Aorta (tissue), 5 donors: ENCODE measurements around the gene BNC2. TPM values are rescaled to one million over a fixed set of nuclear protein-coding genes. Genes with fewer than 3 reads are reported as not detected.

Experiments
- ATAC-seq: fragments of 200-7000 bp; cut with Tn5 transposase; one replicate; pipeline ENCODE4 v1.9.1; 2022; ENCODE audit warnings: moderate library complexity; ENCODE audit not compliant: low FRiP score
- DNase-seq, 2 donors: peaks; one replicate each; pipeline ENCODE4 v3.0.0-alpha.2; 2020
- H3K27ac ChIP-seq, 2 donors: one replicate each; pipeline ENCODE4 v1.5.1; 2013; ENCODE audit warnings: low read length in 2 of 2, mild to moderate bottlenecking in 2 of 2, moderate library complexity in 2 of 2, control low read depth in 1 of 2, inconsistent platforms in 1 of 2, low read depth in 1 of 2
- H3K27me3 ChIP-seq, 2 donors: one replicate each; pipeline ENCODE4 v1.6.1; 2013; ENCODE audit warnings: control low read depth in 1 of 2, low read length in 1 of 2, mild to moderate bottlenecking in 1 of 2, moderate library complexity in 1 of 2; ENCODE audit not compliant: insufficient read depth in 2 of 2, control insufficient read depth in 1 of 2
- H3K36me3 ChIP-seq, 2 donors: one replicate each; pipeline ENCODE4 v1.6.1; 2013; ENCODE audit warnings: control low read depth in 1 of 2, low read length in 1 of 2, mild to moderate bottlenecking in 1 of 2; ENCODE audit not compliant: insufficient read depth in 2 of 2, control insufficient read depth in 1 of 2
- H3K4me1 ChIP-seq, 2 donors: one replicate each; pipeline ENCODE4 v1.6.1; 2013; ENCODE audit warnings: low read length in 2 of 2, control low read depth in 1 of 2, mild to moderate bottlenecking in 1 of 2, moderate library complexity in 1 of 2; ENCODE audit not compliant: insufficient read depth in 2 of 2, control insufficient read depth in 1 of 2
- H3K4me3 ChIP-seq, 2 donors: one replicate each; pipeline ENCODE4 v1.5.1; 2013; ENCODE audit warnings: low read length in 2 of 2, control low read depth in 1 of 2, mild to moderate bottlenecking in 1 of 2
- H3K9me3 ChIP-seq: one replicate; pipeline ENCODE4 v1.6.1; 2013; ENCODE audit warnings: mild to moderate bottlenecking, low read length; ENCODE audit not compliant: control insufficient read depth
- WGBS, 2 donors: extraction: QIAGEN DNeasy Blood & Tissue Kit; methylation state at CpG; one replicate each; pipeline ENCODE4 v1.1.7; 2013; 5-methylcytosine and 5-hydroxymethylcytosine counted together
- intact Hi-C, 2 donors: fragments of 100-400 bp; cut with DNase I; formaldehyde crosslinking; loops; one replicate each; pipeline versions ENCODE4 v1.14.2 to v1.15.0; 2022
- polyA plus RNA-seq, 2 donors: library from polyadenylated mRNA; stranded (reverse); fragments of 200-250 nt; gene quantifications; one replicate each; pipeline ENCODE4 v1.2.3, GENCODE V29; 2013
- total RNA-seq, 2 donors: library from RNA; stranded (reverse); fragmentation: NEBNext Ultra II Directional; extraction: Animal tissue kit (Norgen Biotek cat#: 25700); gene quantifications; one replicate each; pipeline ENCODE4 v1.2.1, GENCODE V29; 2021
- donor health status: healthy with polysubstance abuse.
- donor health status: Bipolar disorder and iron deficiency.
- donor health status: DM: no; HTN: no; CAD: no.
- donor health status: DM: no; HTN: no; CAD: no.
- donor health status: DM: yes; HTN: yes; CAD: no.

BNC2 gene
- total and polyA plus RNA-seq, 4 donors, result 0.36 to 69.0 (median 11.5) TPM

- Histone ChIP-seq H3K27me3 (no peaks in the 10 kb centered on the region), H3K27ac (no peak overlapping the region), H3K9me3 (no peaks in the 10 kb centered on the region), H3K4me1 (no peaks in the 10 kb centered on the region), H3K36me3 (no peaks in the 10 kb centered on the region), H3K4me3 (no peak overlapping the region)
- DNase-seq (peak in 1 of 2 donors; percentile 54), ATAC-seq (no peak)
- intact Hi-C loops, result no loop called here
- 66 to 69% methylated on average over 6 of the region's 6 CpGs for WGBS, 2 donors
These were observed 468.8 kb downstream of the BNC2 start for GRCh38 chr9:16401701-16402100.

GRCh38 chr9:16398691-16399090 lies 471.8 kb downstream of the BNC2 start:
- no peaks in the 10 kb centered on the region for H3K4me1 ChIP-seq
- H3K4me3 ChIP-seq, result no peak overlapping the region
- 34 to 37% methylated on average over 3 of the region's 3 CpGs for WGBS, 2 donors
- DNase-seq, result no peak
- no peaks in the 10 kb centered on the region for H3K36me3 ChIP-seq
- H3K27me3 ChIP-seq, result no peaks in the 10 kb centered on the region
- no peak overlapping the region for H3K27ac ChIP-seq
- ATAC-seq, result peak; percentile 54
- H3K9me3 ChIP-seq, result peaks cover 1% of the 10 kb centered on the region
- intact Hi-C loops, result no loop called here

DNA sequence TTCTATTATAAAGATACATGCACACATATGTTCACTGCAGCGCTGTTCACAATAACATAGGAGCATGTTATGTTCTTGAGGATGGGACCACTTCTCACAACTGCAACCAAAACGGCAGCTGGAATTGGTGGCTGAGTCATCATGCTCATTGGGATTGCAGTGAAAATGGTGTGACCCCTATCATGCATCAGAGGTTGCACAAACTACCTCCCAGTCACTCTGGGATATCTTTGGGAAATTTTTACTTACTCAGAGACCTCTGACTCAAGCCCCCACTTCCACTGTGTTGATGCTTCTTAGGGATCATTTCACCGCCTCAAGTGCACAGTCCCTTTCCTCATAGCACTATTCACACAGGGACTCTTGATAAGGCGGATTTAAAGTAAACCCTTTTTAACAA lies 474.1 kb downstream of the BNC2 start:
- H3K27ac ChIP-seq, result no peak overlapping the region
- WGBS, 2 donors, result 86 to 93% methylated on average over 4 of the region's 4 CpGs
- ATAC-seq (no peak), DNase-seq (no peak)
- intact Hi-C loops, result no loop called here
- no peak overlapping the region for H3K4me3 ChIP-seq
- no peaks in the 10 kb centered on the region for H3K4me1 ChIP-seq
- peaks cover 3% of the 10 kb centered on the region for H3K9me3 ChIP-seq
- H3K27me3 ChIP-seq, result peaks cover 0 to 1% of the 10 kb centered on the region in 2 donors
- H3K36me3 ChIP-seq, result no peaks in the 10 kb centered on the region

- Histone ChIP-seq H3K27me3 (peaks cover 0 to 1% of the 10 kb centered on the region in 2 donors), H3K4me3 (no peak overlapping the region), H3K36me3 (no peaks in the 10 kb centered on the region), H3K27ac (no peak overlapping the region), H3K4me1 (no peaks in the 10 kb centered on the region), H3K9me3 (peaks cover 3% of the 10 kb centered on the region)
- intact Hi-C loops, result no loop called here
- 81 to 82% methylated on average over 2 of the region's 2 CpGs for WGBS, 2 donors
- no peak for ATAC-seq
- no peak for DNase-seq
These were observed 479.1 kb downstream of the BNC2 start for GRCh38 chr9:16391369-16391768.

GRCh38 chr9:16387382-16387781 lies 483.1 kb downstream of the BNC2 start:
- Histone ChIP-seq H3K27me3 (no peaks in the 10 kb centered on the region), H3K4me1 (no peaks in the 10 kb centered on the region), H3K36me3 (no peaks in the 10 kb centered on the region), H3K4me3 (no peak overlapping the region), H3K9me3 (no peaks in the 10 kb centered on the region), H3K27ac (no peak overlapping the region)
- DNase-seq, result no peak
- no peak for ATAC-seq
- WGBS, 2 donors, result 81 to 87% methylated on average over 2 of the region's 2 CpGs
- intact Hi-C loops, result no loop called here

DNA sequence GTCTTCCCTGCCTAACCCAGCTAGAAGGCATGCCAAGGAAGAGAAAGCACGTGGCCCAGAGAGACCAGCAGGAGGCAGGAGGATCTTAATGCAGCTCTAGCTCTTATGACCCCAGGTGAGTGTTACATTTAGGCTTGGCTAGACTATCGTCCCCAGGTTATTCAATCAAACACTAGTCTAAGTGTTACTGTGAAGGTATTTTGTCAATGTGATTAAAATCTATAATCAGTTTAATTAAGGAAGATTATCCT lies 483.7 kb downstream of the BNC2 start:
- H3K4me3 ChIP-seq, result no peak overlapping the region
- H3K9me3 ChIP-seq, result no peaks in the 10 kb centered on the region
- no peaks in the 10 kb centered on the region for H3K36me3 ChIP-seq
- H3K27ac ChIP-seq, result no peak overlapping the region
- no peaks in the 10 kb centered on the region for H3K27me3 ChIP-seq
- ATAC-seq (no peak), DNase-seq (no peak)
- intact Hi-C loops, result no loop called here
- WGBS, 2 donors, result 62 to 73% methylated on average over 2 of the region's 2 CpGs
- H3K4me1 ChIP-seq, result no peaks in the 10 kb centered on the region

GRCh38 chr9:16386007-16386826 lies 484.3 kb downstream of the BNC2 start:
- WGBS, 2 donors, result 86 to 88% methylated on average over 6 of the region's 6 CpGs
- no peak overlapping the region for H3K27ac ChIP-seq
- no peaks in the 10 kb centered on the region for H3K36me3 ChIP-seq
- no peaks in the 10 kb centered on the region for H3K27me3 ChIP-seq
- intact Hi-C loops, result no loop called here
- no peak for ATAC-seq
- H3K4me3 ChIP-seq, result no peak overlapping the region
- no peaks in the 10 kb centered on the region for H3K4me1 ChIP-seq
- no peaks in the 10 kb centered on the region for H3K9me3 ChIP-seq
- DNase-seq, result no peak

GRCh38 chr9:16385590-16385989 lies 484.9 kb downstream of the BNC2 start:
- DNase-seq, result no peak
- ATAC-seq, result no peak
- Histone ChIP-seq H3K27ac (no peak overlapping the region), H3K4me1 (no peaks in the 10 kb centered on the region), H3K9me3 (no peaks in the 10 kb centered on the region), H3K4me3 (no peak overlapping the region), H3K36me3 (no peaks in the 10 kb centered on the region), H3K27me3 (no peaks in the 10 kb centered on the region)
- intact Hi-C loops, result no loop called here

DNA sequence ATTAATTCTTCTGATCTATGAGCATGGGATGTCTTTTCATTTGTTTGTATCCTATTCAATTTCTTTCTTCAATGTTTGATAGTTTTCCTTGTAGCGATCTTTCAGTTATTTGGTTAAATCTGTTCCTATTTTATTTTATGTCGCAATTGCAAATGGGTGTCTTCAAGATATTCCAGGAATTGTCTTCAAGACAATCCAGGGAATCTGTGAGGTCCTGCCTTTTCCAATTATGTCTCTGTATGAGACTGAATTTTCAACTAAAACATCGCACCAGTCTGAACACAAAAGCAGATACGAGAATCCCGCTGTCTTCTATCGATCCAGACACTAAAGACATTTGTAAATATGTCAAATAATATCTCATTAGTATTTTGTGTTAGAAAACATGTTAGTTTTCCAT lies 485.5 kb downstream of the BNC2 start:
- intact Hi-C loops, result no loop called here

More for the DNA sequence above, 485.5 kb downstream of the BNC2 start:
- DNase-seq (no peak), ATAC-seq (no peak)
- Histone ChIP-seq H3K36me3 (no peaks in the 10 kb centered on the region), H3K27ac (no peak overlapping the region), H3K4me1 (no peaks in the 10 kb centered on the region), H3K9me3 (no peaks in the 10 kb centered on the region), H3K27me3 (no peaks in the 10 kb centered on the region), H3K4me3 (no peak overlapping the region)
- WGBS, 2 donors, result 83 to 93% methylated on average over 6 of the region's 6 CpGs
